SIG-M5 treated with dmso at 0.1 percent for 504 hours (cell line): Measurements from ENCODE around the gene PEAR1.

Source experiments
- DNase-seq: peaks from one replicate; lab custom pipeline; 2025; ENCODE audit not compliant: unreplicated experiment; lab: John Stamatoyannopoulos, UW

The PEAR1 gene

GRCh38 chr1:156898971-156899664, 5.6 kb downstream of the PEAR1 start:
- no peak for DNase-seq

GRCh38 chr1:156899956-156900718, 6.6 kb downstream of the PEAR1 start:
- DNase-seq, result no peak

- DNase-seq, result no peak
Measured at GRCh38 chr1:156900896-156901589, 7.5 kb downstream of the PEAR1 start.

- DNase-seq, result no peak
Measured at GRCh38 chr1:156901590-156901900, 8.0 kb downstream of the PEAR1 start.

- DNase-seq, result no peak
Measured at GRCh38 chr1:156901966-156902915, 8.7 kb downstream of the PEAR1 start.

GRCh38 chr1:156903328-156904091, 10.0 kb downstream of the PEAR1 start:
- DNase-seq, result no peak

GRCh38 chr1:156904187-156904959, 10.9 kb downstream of the PEAR1 start:
- DNase-seq, result no peak

GRCh38 chr1:156905176-156905575, 11.7 kb downstream of the PEAR1 start:
- no peak for DNase-seq

- DNase-seq, result no peak
Measured at GRCh38 chr1:156905651-156906050, 12.1 kb downstream of the PEAR1 start.

GRCh38 chr1:156906206-156906906, 12.8 kb downstream of the PEAR1 start:
- no peak for DNase-seq

- no peak for DNase-seq
Measured at GRCh38 chr1:156908541-156908940, 15.0 kb downstream of the PEAR1 start.

GRCh38 chr1:156908955-156909354, 15.4 kb downstream of the PEAR1 start:
- no peak for DNase-seq

GRCh38 chr1:156909671-156910070, 16.2 kb downstream of the PEAR1 start:
- DNase-seq, result no peak

- DNase-seq, result no peak
Measured at GRCh38 chr1:156910309-156910782, 16.8 kb downstream of the PEAR1 start.

GRCh38 chr1:156911577-156912298, 18.2 kb downstream of the PEAR1 start:
- DNase-seq, result peak; percentile 77

- DNase-seq, result no peak
Measured at GRCh38 chr1:156912310-156912709, 18.8 kb downstream of the PEAR1 start.

GRCh38 chr1:156912861-156913808, 19.6 kb downstream of the PEAR1 start:
- no peak for DNase-seq
